Liver (tissue), 9 donors: Measurements from ENCODE around the gene XDH. TPM values are rescaled to one million over a fixed set of nuclear protein-coding genes. Genes with fewer than 3 reads are reported as not detected.

Experiments used
- DNase-seq: peaks from one replicate; pipeline ENCODE4 v3.0.0-alpha.2; 2017; ENCODE audit warnings: low spot score
- H3K27ac ChIP-seq, 2 donors: one replicate each; pipeline ENCODE4 v1.7.0; 2013; ENCODE audit warnings: inconsistent platforms in 2 of 2, low read length in 2 of 2, control low read depth in 1 of 2, low read depth in 1 of 2, mild to moderate bottlenecking in 1 of 2
- H3K27me3 ChIP-seq, 4 donors: one replicate each; pipeline versions ENCODE4 v1.6.1 to v1.7.0; 2013; ENCODE audit warnings: low read length in 3 of 4, inconsistent platforms in 1 of 4, mild to moderate bottlenecking in 1 of 4, moderate library complexity in 1 of 4; ENCODE audit not compliant: control insufficient read depth in 4 of 4, insufficient read depth in 4 of 4
- H3K36me3 ChIP-seq, 4 donors: one replicate each; pipeline versions ENCODE4 v1.6.1 to v1.7.0; 2013; ENCODE audit warnings: low read length in 3 of 4, mild to moderate bottlenecking in 3 of 4, low read depth in 1 of 4, moderate library complexity in 1 of 4; ENCODE audit not compliant: control insufficient read depth in 4 of 4, insufficient read depth in 3 of 4
- H3K4me1 ChIP-seq, 4 donors: one replicate each; pipeline versions ENCODE4 v1.6.1 to v1.7.0; 2013; ENCODE audit warnings: low read length in 3 of 4, mild to moderate bottlenecking in 3 of 4, moderate library complexity in 1 of 4; ENCODE audit not compliant: control insufficient read depth in 4 of 4, insufficient read depth in 4 of 4
- H3K4me3 ChIP-seq, 3 donors: one replicate each; pipeline versions ENCODE4 v1.6.1 to v1.7.0; 2013; ENCODE audit warnings: low read length in 3 of 3, control low read depth in 1 of 3, low read depth in 1 of 3, mild to moderate bottlenecking in 1 of 3
- H3K9ac ChIP-seq, 2 donors: one replicate each; pipeline ENCODE4 v1.7.0; 2013; ENCODE audit warnings: low read length in 2 of 2, mild to moderate bottlenecking in 2 of 2, moderate library complexity in 2 of 2, control low read depth in 1 of 2, low read depth in 1 of 2
- H3K9me3 ChIP-seq, 4 donors: one replicate each; pipeline versions ENCODE4 v1.6.1 to v1.7.0; 2013; ENCODE audit warnings: low read length in 3 of 4; ENCODE audit not compliant: control insufficient read depth in 4 of 4
- EGR1 ChIP-seq, 2 donors: IDR thresholded peaks; 2 replicates each; pipeline ENCODE4 v1.6.1; 2016 to 2018; ENCODE audit warnings: antibody characterized with exemption in 2 of 2, low read depth in 2 of 2
- FOXA1 ChIP-seq: IDR thresholded peaks from 2 replicates; pipeline ENCODE4 v1.6.1; 2016; ENCODE audit warnings: antibody characterized with exemption
- FOXA2 ChIP-seq: IDR thresholded peaks from 2 replicates; pipeline ENCODE4 v1.6.1; 2016; ENCODE audit warnings: antibody characterized with exemption
- HNF4A ChIP-seq, 2 donors: conservative IDR thresholded peaks; 2 replicates each; pipeline ENCODE4 v1.6.1; 2016; ENCODE audit warnings: antibody characterized with exemption in 2 of 2, mild to moderate bottlenecking in 2 of 2
- HNF4G ChIP-seq: IDR thresholded peaks from 2 replicates; pipeline ENCODE4 v1.6.1; 2016; ENCODE audit warnings: antibody characterized with exemption
- JUND ChIP-seq, 2 donors: IDR thresholded peaks; 2 replicates each; pipeline ENCODE4 v1.6.1; 2016; ENCODE audit warnings: antibody characterized with exemption in 2 of 2
- NR2F2 ChIP-seq: IDR thresholded peaks from 2 replicates; pipeline ENCODE4 v1.6.1; 2016; ENCODE audit warnings: antibody characterized with exemption
- RAD21 ChIP-seq, 2 donors: IDR thresholded peaks; 2 replicates each; pipeline ENCODE4 v1.6.1; 2016; ENCODE audit warnings: antibody characterized with exemption in 2 of 2, mild to moderate bottlenecking in 2 of 2
- SP1 ChIP-seq: IDR thresholded peaks from 2 replicates; pipeline ENCODE4 v1.6.1; 2018; ENCODE audit warnings: antibody characterized with exemption, mild to moderate bottlenecking
- TAF1 ChIP-seq: conservative IDR thresholded peaks from 2 replicates; pipeline ENCODE4 v1.6.1; 2016; ENCODE audit warnings: antibody characterized with exemption, mild to moderate bottlenecking
- WGBS: extraction: QIAGEN DNeasy Blood & Tissue Kit; methylation state at CpG from one replicate; pipeline ENCODE4 v1.1.7; 2013; 5-methylcytosine and 5-hydroxymethylcytosine counted together
- polyA plus RNA-seq, 2 donors: library from polyadenylated mRNA; stranded (reverse) in 1 of 2; unstranded in 1 of 2; fragments of 200-250 nt in 1 of 2; fragments of >200 nt in 1 of 2; fragmentation: Nextera tagmentation in 1 of 2; extraction: Ambion mirVana in 1 of 2; gene quantifications; one replicate each; pipeline versions ENCODE4 v1.2.1 to v1.2.3, GENCODE V29; 2013 to 2015
- total RNA-seq, 2 donors: library from RNA; depleted of rRNA; stranded (reverse); fragments of >200 nt; gene quantifications; one replicate each; pipeline ENCODE4 v1.2.3, GENCODE V29; 2014
- TF ChIP-seq, protein P1 (sequence below): fragments of 150-350 bp; IDR thresholded peaks from 2 replicates; pipeline ENCODE4 v1.5.1; 2017; ENCODE audit warnings: improper control_type of control experiment, low read depth, low read length; ENCODE audit not compliant: missing input control
- TF ChIP-seq, protein P2 (sequence below): IDR thresholded peaks from 2 replicates; pipeline ENCODE4 v1.6.1; 2016; ENCODE audit warnings: antibody characterized with exemption
- TF ChIP-seq, protein P3 (sequence below): IDR thresholded peaks from 2 replicates; pipeline ENCODE4 v1.6.1; 2016; ENCODE audit warnings: antibody characterized with exemption
- TF ChIP-seq, protein P4 (sequence below): IDR thresholded peaks from 2 replicates; pipeline ENCODE4 v1.6.1; 2016; ENCODE audit warnings: antibody characterized with exemption, mild to moderate bottlenecking
- TF ChIP-seq, protein P5 (sequence below): IDR thresholded peaks from 2 replicates; pipeline ENCODE4 v1.6.1; 2016; ENCODE audit warnings: antibody characterized with exemption
- donor health status: healthy.
- donor health status: healthy.
- donor health status: healthy.
- donor health status: healthy.
- donor health status: healthy.

XDH gene
- total and polyA plus RNA-seq, 4 donors, result 6.8 to 76.6 (median 12.0) TPM

DNA sequence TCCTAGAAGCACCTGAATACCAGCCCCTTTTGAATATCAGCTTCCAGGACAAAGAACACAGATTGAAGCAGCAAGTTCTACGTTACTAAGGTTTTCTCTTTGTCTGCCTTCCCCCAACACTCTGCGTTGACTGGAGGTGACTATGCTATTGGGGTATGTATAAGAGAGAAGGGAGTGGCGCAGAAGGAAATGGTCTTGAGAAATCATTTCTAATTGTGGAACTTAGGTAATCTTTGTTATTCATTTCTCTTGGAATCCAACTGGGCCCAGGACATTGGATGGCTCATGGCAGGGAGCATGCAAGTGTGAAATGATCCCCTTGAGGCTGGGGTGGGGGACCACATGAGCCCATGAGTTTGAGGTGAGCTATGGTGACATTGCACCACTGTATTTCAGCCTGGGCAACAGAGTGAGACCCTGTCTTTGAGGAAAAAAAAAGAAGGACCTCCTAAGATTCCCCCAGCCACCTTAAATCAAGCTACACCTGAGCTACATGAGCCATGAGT, 29.7 kb downstream of the XDH start:
- no peak overlapping the region for H3K9ac ChIP-seq
- 92% methylated on average over 3 of the region's 3 CpGs for WGBS
- peaks cover 2 to 54% (median 51%) of the 10 kb centered on the region in 4 donors for H3K36me3 ChIP-seq
- H3K4me1 ChIP-seq, result peaks cover 0 to 2% (median 0%) of the 10 kb centered on the region in 4 donors
- DNase-seq, result no peak
- no peak overlapping the region for H3K27ac ChIP-seq
- H3K9me3 ChIP-seq, result no peaks in the 10 kb centered on the region
- H3K27me3 ChIP-seq, result no peaks in the 10 kb centered on the region
- TF ChIP-seq RAD21 (IDR thresholded peaks at IDR 0.05), result no peak
- TF ChIP-seq NR2F2, result no peak
- TF ChIP-seq, protein P1, sequence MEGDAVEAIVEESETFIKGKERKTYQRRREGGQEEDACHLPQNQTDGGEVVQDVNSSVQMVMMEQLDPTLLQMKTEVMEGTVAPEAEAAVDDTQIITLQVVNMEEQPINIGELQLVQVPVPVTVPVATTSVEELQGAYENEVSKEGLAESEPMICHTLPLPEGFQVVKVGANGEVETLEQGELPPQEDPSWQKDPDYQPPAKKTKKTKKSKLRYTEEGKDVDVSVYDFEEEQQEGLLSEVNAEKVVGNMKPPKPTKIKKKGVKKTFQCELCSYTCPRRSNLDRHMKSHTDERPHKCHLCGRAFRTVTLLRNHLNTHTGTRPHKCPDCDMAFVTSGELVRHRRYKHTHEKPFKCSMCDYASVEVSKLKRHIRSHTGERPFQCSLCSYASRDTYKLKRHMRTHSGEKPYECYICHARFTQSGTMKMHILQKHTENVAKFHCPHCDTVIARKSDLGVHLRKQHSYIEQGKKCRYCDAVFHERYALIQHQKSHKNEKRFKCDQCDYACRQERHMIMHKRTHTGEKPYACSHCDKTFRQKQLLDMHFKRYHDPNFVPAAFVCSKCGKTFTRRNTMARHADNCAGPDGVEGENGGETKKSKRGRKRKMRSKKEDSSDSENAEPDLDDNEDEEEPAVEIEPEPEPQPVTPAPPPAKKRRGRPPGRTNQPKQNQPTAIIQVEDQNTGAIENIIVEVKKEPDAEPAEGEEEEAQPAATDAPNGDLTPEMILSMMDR, result no peak
- no peak for TF ChIP-seq JUND (IDR thresholded peaks at IDR 0.05)
- no peak for TF ChIP-seq FOXA1
- no peak for TF ChIP-seq HNF4A (conservative IDR thresholded peaks at IDR 0.05)
- H3K4me3 ChIP-seq, result no peak overlapping the region

DNA sequence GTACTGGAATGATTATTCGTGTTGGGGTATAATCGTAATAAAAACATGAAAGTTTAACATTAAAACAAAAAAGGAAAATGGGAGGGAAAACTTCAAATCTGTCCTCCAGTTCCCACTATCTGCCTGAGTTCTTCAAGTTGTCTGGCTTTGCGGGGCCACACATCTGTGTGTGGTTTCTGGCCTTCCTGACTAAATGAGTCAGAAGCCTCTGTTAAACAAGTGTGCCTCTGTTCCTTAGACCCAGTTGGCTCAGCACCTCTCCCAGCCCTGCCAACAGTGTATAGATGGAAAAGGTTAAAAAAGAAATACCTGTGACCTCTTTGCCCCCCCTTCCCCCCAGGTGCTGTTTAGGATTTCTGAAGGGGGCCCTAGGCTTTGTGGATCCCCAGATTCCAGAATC, 30.2 kb downstream of the XDH start:
- Histone ChIP-seq H3K36me3 (peaks cover 2 to 59% (median 52%) of the 10 kb centered on the region in 4 donors), H3K9me3 (no peaks in the 10 kb centered on the region), H3K4me1 (peaks cover 0 to 7% (median 2%) of the 10 kb centered on the region in 4 donors), H3K27me3 (no peaks in the 10 kb centered on the region), H3K27ac (no peak overlapping the region), H3K4me3 (no peak overlapping the region), H3K9ac (no peak overlapping the region)
- DNase-seq, result no peak
- no peak for TF ChIP-seq TAF1
- no peak for TF ChIP-seq FOXA1
- no peak for TF ChIP-seq HNF4A (conservative IDR thresholded peaks at IDR 0.05)
- TF ChIP-seq, protein P1, result no peak
- TF ChIP-seq NR2F2, result no peak
- TF ChIP-seq SP1, result no peak
- no peak for TF ChIP-seq EGR1 (IDR thresholded peaks at IDR 0.05; ENCODE audit: low read depth in 2 of 2)
- no peak for TF ChIP-seq HNF4G
- TF ChIP-seq, protein P2, sequence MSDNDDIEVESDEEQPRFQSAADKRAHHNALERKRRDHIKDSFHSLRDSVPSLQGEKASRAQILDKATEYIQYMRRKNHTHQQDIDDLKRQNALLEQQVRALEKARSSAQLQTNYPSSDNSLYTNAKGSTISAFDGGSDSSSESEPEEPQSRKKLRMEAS, result no peak
- TF ChIP-seq, protein P3, sequence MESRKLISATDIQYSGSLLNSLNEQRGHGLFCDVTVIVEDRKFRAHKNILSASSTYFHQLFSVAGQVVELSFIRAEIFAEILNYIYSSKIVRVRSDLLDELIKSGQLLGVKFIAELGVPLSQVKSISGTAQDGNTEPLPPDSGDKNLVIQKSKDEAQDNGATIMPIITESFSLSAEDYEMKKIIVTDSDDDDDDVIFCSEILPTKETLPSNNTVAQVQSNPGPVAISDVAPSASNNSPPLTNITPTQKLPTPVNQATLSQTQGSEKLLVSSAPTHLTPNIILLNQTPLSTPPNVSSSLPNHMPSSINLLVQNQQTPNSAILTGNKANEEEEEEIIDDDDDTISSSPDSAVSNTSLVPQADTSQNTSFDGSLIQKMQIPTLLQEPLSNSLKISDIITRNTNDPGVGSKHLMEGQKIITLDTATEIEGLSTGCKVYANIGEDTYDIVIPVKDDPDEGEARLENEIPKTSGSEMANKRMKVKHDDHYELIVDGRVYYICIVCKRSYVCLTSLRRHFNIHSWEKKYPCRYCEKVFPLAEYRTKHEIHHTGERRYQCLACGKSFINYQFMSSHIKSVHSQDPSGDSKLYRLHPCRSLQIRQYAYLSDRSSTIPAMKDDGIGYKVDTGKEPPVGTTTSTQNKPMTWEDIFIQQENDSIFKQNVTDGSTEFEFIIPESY, result no peak
- TF ChIP-seq FOXA2, result no peak
- no peak for TF ChIP-seq JUND (IDR thresholded peaks at IDR 0.05)
- TF ChIP-seq, protein P4, sequence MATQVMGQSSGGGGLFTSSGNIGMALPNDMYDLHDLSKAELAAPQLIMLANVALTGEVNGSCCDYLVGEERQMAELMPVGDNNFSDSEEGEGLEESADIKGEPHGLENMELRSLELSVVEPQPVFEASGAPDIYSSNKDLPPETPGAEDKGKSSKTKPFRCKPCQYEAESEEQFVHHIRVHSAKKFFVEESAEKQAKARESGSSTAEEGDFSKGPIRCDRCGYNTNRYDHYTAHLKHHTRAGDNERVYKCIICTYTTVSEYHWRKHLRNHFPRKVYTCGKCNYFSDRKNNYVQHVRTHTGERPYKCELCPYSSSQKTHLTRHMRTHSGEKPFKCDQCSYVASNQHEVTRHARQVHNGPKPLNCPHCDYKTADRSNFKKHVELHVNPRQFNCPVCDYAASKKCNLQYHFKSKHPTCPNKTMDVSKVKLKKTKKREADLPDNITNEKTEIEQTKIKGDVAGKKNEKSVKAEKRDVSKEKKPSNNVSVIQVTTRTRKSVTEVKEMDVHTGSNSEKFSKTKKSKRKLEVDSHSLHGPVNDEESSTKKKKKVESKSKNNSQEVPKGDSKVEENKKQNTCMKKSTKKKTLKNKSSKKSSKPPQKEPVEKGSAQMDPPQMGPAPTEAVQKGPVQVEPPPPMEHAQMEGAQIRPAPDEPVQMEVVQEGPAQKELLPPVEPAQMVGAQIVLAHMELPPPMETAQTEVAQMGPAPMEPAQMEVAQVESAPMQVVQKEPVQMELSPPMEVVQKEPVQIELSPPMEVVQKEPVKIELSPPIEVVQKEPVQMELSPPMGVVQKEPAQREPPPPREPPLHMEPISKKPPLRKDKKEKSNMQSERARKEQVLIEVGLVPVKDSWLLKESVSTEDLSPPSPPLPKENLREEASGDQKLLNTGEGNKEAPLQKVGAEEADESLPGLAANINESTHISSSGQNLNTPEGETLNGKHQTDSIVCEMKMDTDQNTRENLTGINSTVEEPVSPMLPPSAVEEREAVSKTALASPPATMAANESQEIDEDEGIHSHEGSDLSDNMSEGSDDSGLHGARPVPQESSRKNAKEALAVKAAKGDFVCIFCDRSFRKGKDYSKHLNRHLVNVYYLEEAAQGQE, result no peak
- TF ChIP-seq, protein P5, sequence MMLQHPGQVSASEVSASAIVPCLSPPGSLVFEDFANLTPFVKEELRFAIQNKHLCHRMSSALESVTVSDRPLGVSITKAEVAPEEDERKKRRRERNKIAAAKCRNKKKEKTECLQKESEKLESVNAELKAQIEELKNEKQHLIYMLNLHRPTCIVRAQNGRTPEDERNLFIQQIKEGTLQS, result no peak
- 90% methylated on average over 3 of the region's 3 CpGs for WGBS
